WI38 (cell line): ENCODE data around the gene MAP2.

ENCODE experiments used
- H3K4me3 ChIP-seq: 2 replicates; pipeline ENCODE4 v1.5.1; 2011; ENCODE audit warnings: low read depth, mild to moderate bottlenecking, control low read depth, low read length
- TF ChIP-seq, protein P1 (sequence below): IDR thresholded peaks from 2 replicates; pipeline ENCODE4 v1.5.1; 2012; ENCODE audit warnings: low read depth, mild to moderate bottlenecking, control low read depth, low read length

MAP2 gene

DNA sequence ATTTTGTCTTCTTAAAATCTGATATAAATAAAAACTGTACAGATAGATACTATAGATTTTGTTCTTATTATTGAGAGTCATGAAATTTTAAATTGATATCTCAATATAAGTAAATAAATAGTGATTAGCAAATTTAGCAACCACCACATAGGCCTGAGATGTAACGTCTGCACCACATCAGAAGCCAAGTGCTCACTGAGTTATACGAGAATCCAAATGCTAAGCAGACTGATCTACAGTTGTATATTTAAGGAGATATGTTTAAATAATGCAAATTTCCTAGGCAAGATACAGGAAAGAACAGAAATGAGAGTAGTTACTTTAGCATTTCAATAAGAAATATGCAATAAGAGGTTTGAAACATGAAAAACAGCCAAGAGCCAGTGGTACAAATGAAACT, 262.6 kb downstream of the MAP2 start:
- H3K4me3 ChIP-seq, result no peak overlapping the region
- TF ChIP-seq, protein P1, sequence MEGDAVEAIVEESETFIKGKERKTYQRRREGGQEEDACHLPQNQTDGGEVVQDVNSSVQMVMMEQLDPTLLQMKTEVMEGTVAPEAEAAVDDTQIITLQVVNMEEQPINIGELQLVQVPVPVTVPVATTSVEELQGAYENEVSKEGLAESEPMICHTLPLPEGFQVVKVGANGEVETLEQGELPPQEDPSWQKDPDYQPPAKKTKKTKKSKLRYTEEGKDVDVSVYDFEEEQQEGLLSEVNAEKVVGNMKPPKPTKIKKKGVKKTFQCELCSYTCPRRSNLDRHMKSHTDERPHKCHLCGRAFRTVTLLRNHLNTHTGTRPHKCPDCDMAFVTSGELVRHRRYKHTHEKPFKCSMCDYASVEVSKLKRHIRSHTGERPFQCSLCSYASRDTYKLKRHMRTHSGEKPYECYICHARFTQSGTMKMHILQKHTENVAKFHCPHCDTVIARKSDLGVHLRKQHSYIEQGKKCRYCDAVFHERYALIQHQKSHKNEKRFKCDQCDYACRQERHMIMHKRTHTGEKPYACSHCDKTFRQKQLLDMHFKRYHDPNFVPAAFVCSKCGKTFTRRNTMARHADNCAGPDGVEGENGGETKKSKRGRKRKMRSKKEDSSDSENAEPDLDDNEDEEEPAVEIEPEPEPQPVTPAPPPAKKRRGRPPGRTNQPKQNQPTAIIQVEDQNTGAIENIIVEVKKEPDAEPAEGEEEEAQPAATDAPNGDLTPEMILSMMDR, result no peak

DNA sequence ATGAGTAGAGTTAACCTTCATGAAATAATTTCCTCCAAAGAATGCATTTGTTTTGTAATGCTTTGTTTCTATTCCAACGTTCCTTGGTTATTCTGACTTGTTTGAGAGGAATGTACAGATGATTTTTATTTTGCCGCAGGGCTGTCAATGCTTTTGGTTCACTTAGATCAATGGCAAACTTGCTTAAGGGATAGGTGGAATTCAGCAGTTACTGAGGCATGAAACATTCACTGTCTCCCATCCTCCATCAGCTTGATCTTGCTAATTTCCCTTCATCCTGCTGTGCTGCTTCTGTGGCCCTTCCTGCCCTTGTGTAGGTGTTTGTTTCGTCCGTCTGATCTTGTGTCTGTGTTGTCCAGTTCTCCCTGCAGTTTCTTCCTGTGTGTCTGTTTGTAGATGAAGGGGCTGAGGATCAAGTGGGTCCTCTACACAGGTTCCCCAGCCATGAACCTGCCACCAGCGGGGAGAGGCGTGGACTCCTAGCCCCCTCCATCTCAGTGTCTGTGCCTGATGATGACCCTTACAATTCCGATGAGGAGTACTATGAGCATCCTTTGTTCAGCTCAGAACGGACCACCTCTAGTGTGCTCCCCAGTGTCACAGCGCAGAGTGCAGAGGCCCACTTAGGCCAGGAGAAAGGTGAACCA, 263.6 kb downstream of the MAP2 start:
- TF ChIP-seq, protein P1, result no peak
- H3K4me3 ChIP-seq, result no peak overlapping the region

DNA sequence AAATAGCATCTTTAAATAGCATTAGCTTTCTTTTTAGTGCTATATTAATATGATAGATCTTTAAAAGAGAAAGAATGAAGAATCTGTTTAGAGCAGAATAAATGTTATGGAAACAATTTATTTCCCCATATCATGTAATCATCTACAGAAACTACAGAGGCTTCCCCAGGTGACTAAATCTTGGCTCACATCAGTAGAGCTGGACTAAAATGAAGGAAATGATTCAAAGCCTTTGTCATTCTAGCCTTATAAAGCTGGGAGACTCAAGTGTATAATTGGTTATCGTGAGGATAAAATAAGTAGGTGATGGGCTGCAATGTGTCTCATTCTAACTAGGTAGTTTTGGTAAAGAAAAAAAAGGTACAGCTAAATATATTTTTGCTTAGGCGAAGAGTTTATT, 264.5 kb downstream of the MAP2 start:
- TF ChIP-seq, protein P1, result no peak

DNA sequence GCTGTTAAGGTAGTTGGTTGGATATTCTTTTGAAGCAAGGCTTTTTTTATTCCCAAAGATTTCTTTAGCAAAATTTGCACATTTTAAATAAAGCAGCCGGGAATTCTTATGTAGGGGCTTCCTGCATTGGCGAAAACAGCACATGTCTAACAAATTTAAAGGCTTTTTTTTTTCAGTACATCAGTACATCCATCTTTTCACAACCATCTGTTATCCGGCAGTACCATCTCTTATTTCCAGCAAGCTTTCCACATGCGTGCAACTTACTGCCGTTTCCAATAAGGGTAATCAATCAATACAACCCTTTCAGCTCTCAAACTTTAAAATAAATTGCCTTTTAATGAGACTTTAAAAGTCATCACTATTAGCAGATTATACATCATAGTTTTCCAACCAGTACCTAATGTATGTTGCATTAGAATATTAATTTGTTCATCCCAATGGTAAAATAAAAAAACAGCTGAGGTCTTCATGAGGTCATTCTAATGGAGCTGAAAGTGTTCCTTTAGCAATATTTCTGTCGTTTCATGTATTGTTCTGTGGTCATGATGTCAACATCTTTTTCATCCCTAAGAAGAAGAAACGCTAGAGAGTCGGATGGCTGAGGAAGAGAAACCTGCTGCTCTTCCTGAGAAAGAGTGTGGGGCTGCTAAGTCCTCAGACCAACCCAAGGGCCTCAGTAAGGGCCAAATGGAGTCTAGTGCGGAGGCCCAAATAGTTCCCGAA, 266.3 kb downstream of the MAP2 start:
- H3K4me3 ChIP-seq, result no peak overlapping the region
- TF ChIP-seq, protein P1, result no peak

More for the DNA sequence above, 264.5 kb downstream of the MAP2 start:
- H3K4me3 ChIP-seq, result no peak overlapping the region

DNA sequence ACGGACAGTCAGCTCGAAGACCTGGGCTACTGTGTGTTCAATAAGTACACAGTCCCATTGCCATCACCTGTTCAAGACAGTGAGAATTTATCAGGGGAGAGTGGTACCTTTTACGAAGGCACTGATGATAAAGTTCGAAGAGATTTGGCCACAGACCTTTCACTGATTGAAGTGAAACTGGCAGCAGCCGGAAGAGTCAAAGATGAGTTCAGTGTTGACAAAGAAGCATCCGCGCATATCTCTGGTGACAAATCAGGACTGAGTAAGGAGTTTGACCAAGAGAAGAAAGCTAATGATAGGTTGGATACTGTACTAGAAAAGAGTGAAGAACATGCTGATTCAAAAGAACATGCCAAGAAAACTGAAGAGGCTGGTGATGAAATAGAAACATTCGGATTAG, 270.9 kb downstream of the MAP2 start:
- no peak overlapping the region for H3K4me3 ChIP-seq
- TF ChIP-seq, protein P1, result no peak

DNA sequence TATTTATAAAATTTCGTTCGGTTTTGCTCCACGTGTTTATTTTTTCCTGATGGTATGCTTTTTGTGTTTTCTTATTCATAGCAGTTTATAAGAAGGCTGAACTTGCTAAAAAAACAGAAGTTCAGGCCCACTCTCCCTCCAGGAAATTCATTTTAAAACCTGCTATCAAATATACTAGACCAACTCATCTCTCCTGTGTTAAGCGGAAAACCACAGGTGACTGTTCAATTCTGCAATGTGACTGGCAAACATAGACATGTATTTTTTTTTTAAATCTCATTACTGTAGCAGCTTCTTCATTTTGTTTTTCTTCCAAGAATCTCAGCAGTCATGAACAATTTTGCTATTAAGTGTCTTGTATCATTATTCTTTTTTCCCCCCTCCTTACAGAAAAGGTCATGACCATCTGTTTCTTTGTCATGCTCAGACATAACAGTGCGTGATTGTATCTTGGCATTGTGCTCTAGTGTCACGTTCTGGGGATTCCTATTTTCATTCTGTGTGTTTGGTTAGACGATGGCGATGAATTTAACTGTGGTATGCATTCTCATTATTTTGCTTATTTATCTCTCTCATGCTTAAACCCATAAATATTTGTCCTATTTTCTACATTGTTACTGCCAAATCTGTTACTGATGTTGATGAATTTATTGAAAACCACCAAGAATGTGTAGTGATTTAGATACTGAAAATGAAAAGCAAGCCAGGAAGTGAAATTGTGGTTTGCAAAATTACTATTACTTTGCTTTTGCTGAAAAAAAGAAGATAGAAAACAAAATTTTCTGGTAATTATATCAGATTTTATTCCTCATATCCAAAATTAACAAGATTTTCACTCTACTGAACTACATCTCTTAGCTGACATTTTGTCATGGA, 273.2 kb downstream of the MAP2 start:
- no peak overlapping the region for H3K4me3 ChIP-seq
- TF ChIP-seq, protein P1, result no peak
